Measurements from ENCODE around the gene DRD2.

DNA sequence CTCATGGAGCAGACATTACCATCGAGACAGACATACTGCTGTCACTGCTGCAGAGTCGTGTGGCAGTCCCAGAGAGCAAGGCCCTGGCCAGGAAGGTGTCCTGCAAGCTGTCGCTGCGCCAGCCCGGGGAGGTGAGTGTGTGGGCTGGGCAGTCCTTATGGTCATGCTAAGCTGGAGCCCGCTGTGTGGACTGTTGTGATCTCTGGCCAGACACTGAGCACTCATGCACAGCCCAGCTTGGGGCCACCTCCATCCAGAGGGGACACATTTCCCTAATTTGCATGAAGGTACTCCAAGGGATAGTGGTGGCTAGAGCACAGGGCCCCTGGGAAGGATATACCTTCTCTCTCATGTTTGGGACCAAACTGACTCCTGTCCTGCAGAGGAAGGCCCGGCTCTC is 78.0 kb downstream of the DRD2 start:
- TF ChIP-seq, protein P1, sequence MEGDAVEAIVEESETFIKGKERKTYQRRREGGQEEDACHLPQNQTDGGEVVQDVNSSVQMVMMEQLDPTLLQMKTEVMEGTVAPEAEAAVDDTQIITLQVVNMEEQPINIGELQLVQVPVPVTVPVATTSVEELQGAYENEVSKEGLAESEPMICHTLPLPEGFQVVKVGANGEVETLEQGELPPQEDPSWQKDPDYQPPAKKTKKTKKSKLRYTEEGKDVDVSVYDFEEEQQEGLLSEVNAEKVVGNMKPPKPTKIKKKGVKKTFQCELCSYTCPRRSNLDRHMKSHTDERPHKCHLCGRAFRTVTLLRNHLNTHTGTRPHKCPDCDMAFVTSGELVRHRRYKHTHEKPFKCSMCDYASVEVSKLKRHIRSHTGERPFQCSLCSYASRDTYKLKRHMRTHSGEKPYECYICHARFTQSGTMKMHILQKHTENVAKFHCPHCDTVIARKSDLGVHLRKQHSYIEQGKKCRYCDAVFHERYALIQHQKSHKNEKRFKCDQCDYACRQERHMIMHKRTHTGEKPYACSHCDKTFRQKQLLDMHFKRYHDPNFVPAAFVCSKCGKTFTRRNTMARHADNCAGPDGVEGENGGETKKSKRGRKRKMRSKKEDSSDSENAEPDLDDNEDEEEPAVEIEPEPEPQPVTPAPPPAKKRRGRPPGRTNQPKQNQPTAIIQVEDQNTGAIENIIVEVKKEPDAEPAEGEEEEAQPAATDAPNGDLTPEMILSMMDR (IDR thresholded peaks at IDR 0.05; ENCODE audit: low read length), result no peak
- no peak for TF ChIP-seq EZH2phosphoT487 (IDR thresholded peaks at IDR 0.05; ENCODE audit: low read length)

All from MM.1S (cell line).